Heart right ventricle (tissue), 16 donors: ENCODE data around the gene SPEG. TPM values are rescaled to one million over a fixed set of nuclear protein-coding genes. Genes with fewer than 3 reads are reported as not detected.

Source experiments
- ATAC-seq, 8 donors: fragments of 200-7000 bp; cut with Tn5 transposase; one replicate each; pipeline ENCODE4 v1.9.1; 2020; ENCODE audit warnings: mild to moderate bottlenecking in 8 of 8, moderate library complexity in 8 of 8, moderate number of reproducible peaks in 1 of 8
- DNase-seq, 2 donors: peaks; one replicate each; pipeline ENCODE4 v3.0.0-alpha.2; 2020
- H3K27ac ChIP-seq, 10 donors: fragments of 200-600 bp; sonication (generic) in 2 of 10; one replicate each; pipeline versions ENCODE4 v1.5.0 to v1.8.0; 2020 to 2022; ENCODE audit warnings: mild to moderate bottlenecking in 3 of 10
- H3K27me3 ChIP-seq, 7 donors: fragments of 200-600 bp; one replicate each; pipeline ENCODE4 v1.8.0; 2021 to 2022; ENCODE audit warnings: mild to moderate bottlenecking in 2 of 7
- H3K36me3 ChIP-seq, 9 donors: fragments of 200-600 bp; sonication (generic) in 1 of 9; one replicate each; pipeline versions ENCODE4 v1.5.0 to v1.8.0; 2020 to 2022; ENCODE audit warnings: mild to moderate bottlenecking in 2 of 9
- H3K4me1 ChIP-seq, 9 donors: fragments of 200-600 bp; sonication (generic) in 1 of 9; one replicate each; pipeline versions ENCODE4 v1.5.0 to v1.8.0; 2020 to 2022; ENCODE audit warnings: mild to moderate bottlenecking in 4 of 9
- H3K4me3 ChIP-seq, 10 donors: fragments of 200-600 bp; sonication (generic) in 2 of 10; one replicate each; pipeline versions ENCODE4 v1.5.0 to v1.8.0; 2020 to 2022; ENCODE audit warnings: mild to moderate bottlenecking in 7 of 10, moderate library complexity in 2 of 10
- H3K9me3 ChIP-seq, 11 donors: fragments of 200-600 bp in 10 of 11; sonication (generic) in 2 of 11; one replicate each; pipeline versions ENCODE4 v1.5.0 to v1.8.0; 2013 to 2022; ENCODE audit warnings: mild to moderate bottlenecking in 2 of 11, control low read depth in 1 of 11, moderate library complexity in 1 of 11
- CTCF ChIP-seq, 9 donors: fragments of 200-600 bp; sonication (generic) in 2 of 9; IDR thresholded peaks; one replicate each; pipeline versions ENCODE4 v1.5.0 to v1.8.0; 2021 to 2022; ENCODE audit warnings: antibody characterized with exemption in 9 of 9, mild to moderate bottlenecking in 5 of 9, moderate library complexity in 1 of 9
- WGBS, 2 donors: extraction: QIAGEN DNeasy Blood & Tissue Kit; methylation state at CpG; one replicate each; pipeline ENCODE4 v1.1.7; 2013; ENCODE audit warnings: inconsistent platforms in 1 of 2; 5-methylcytosine and 5-hydroxymethylcytosine counted together
- intact Hi-C, 10 donors: fragments of 100-400 bp; cut with DNase I; formaldehyde crosslinking; loops; one replicate each; pipeline versions ENCODE4 v1.11.1 to v1.14.2; 2022
- polyA plus RNA-seq, 2 donors: library from polyadenylated mRNA; stranded (reverse); fragments of 200-250 nt; gene quantifications; one replicate each; pipeline ENCODE4 v1.2.3, GENCODE V29; 2013
- total RNA-seq, 10 donors: library from RNA; stranded (reverse); fragmentation: NEBNext Ultra II Directional in 3 of 10; extraction: Animal tissue kit (Norgen Biotek cat#: 25700) in 3 of 10; gene quantifications; one replicate each; pipeline versions ENCODE4 v1.2.1 to v1.2.4, GENCODE V29; 2021 to 2023
- donor health status: Arrhythmogenic right ventricular cardiomyopathy.
- donor health status: ischemic (EF 13 %, LVEDD 7.1; RV severe dilation, severe dysfunction).
- donor health status: healthy with polysubstance abuse.
- donor health status: DM: no; HTN: yes; CAD: no.
- donor health status: DM: no; HTN: no; CAD: no.
- donor health status: ischemic (EF 25% LVEDD 6.9; RV normal size, moderate dysfunction).
- donor health status: ischemic (EF 25% LVEDD 5.7; RV mildly dilated, moderate dysfunction).
- donor health status: healthy.
- donor health status: DM: yes; HTN: yes; CAD: no.
- donor health status: Ischemic cardiomyopathy.
- donor health status: ischemic (EF 35%, LVEDD 5.7; RV mildly dilated, moderate dysfunction).
- donor health status: nonischemic (EF 11% LVEDD 7.7; RV severe dilation, severe dysfunction).
- donor health status: DM: yes; HTN: yes; CAD: no.
- donor health status: PGD.
- donor health status: ischemic (EF 29% LVEDD 5.4; RV normal size, mild dysfunction).
- donor health status: nonischemic (EF 23%, LVEDD 6.1; RV moderate dilation, normal function).

The SPEG gene
- total and polyA plus RNA-seq, 12 donors, result 62.9 to 151 (median 120) TPM

GRCh38 chr2:219398721-219399363 is 35.8 kb upstream of the SPEG start:
- no peaks in the 10 kb centered on the region for H3K27me3 ChIP-seq
- WGBS, 2 donors, result 57 to 72% methylated on average over 5 of the region's 5 CpGs
- intact Hi-C loops, result no loop called here

GRCh38 chr2:219399716-219400478 is 34.7 kb upstream of the SPEG start:
- WGBS, 2 donors, result 72% methylated on average over 14 of the region's 14 CpGs
- no peak for ATAC-seq
- intact Hi-C loops, result loop anchor here in 7 of 10 donors (5.0 to 10.0 kb wide), 6 partner anchors 52 to 245 kb away; no protein-coding TSS in a partner anchor
- H3K4me1 ChIP-seq, result peaks cover 0 to 24% (median 11%) of the 10 kb centered on the region in 9 donors
- H3K27me3 ChIP-seq, result no peaks in the 10 kb centered on the region
- no peak overlapping the region for H3K27ac ChIP-seq
- no peak overlapping the region for H3K4me3 ChIP-seq
- no peak for DNase-seq
- no peaks in the 10 kb centered on the region for H3K9me3 ChIP-seq
- TF ChIP-seq CTCF (IDR thresholded peaks at IDR 0.05), result no peak
- no peaks in the 10 kb centered on the region for H3K36me3 ChIP-seq

More at GRCh38 chr2:219398721-219399363, 35.8 kb upstream of the SPEG start:
- no peaks in the 10 kb centered on the region for H3K36me3 ChIP-seq
- H3K4me1 ChIP-seq, result peaks cover 0 to 13% (median 6%) of the 10 kb centered on the region in 9 donors
- no peak overlapping the region for H3K4me3 ChIP-seq
- DNase-seq, result no peak
- no peak for TF ChIP-seq CTCF (IDR thresholded peaks at IDR 0.05)
- H3K9me3 ChIP-seq, result no peaks in the 10 kb centered on the region
- H3K27ac ChIP-seq, result no peak overlapping the region
- no peak for ATAC-seq

GRCh38 chr2:219400562-219400961 is 34.1 kb upstream of the SPEG start:
- Histone ChIP-seq H3K27ac (no peak overlapping the region), H3K27me3 (no peaks in the 10 kb centered on the region), H3K4me1 (peaks cover 0 to 29% (median 11%) of the 10 kb centered on the region in 9 donors), H3K9me3 (no peaks in the 10 kb centered on the region), H3K36me3 (no peaks in the 10 kb centered on the region), H3K4me3 (no peak overlapping the region)
- 57 to 70% methylated on average over 6 of the region's 6 CpGs for whole genome bisulfite sequencing, 2 donors
- intact Hi-C loops, result loop anchor here in 7 of 10 donors (5.0 to 10.0 kb wide), 6 partner anchors 52 to 244 kb away; no protein-coding TSS in a partner anchor
- DNase-seq (no peak), ATAC-seq (no peak)
- TF ChIP-seq CTCF (IDR thresholded peaks at IDR 0.05), result no peak

- no peak for ATAC-seq
- no peak for DNase-seq
- no peaks in the 10 kb centered on the region for H3K9me3 ChIP-seq
- peaks cover 0 to 40% (median 19%) of the 10 kb centered on the region in 9 donors for H3K4me1 ChIP-seq
- H3K27me3 ChIP-seq, result no peaks in the 10 kb centered on the region
- 90 to 91% methylated on average over 8 of the region's 8 CpGs for WGBS, 2 donors
- no peaks in the 10 kb centered on the region for H3K36me3 ChIP-seq
- no peak for TF ChIP-seq CTCF (IDR thresholded peaks at IDR 0.05)
- H3K27ac ChIP-seq, result no peak overlapping the region
- intact Hi-C loops, result loop anchor here (2.0 to 10.0 kb wide), 9 partner anchors 33 to 243 kb away; partner anchors contain the start of gene SPEG (in 1 of the 10)
- H3K4me3 ChIP-seq, result no peak overlapping the region
These were observed 33.0 kb upstream of the SPEG start for GRCh38 chr2:219401606-219402005.
